ENCODE measurements around the gene PAX4. TPM values are rescaled to one million over a fixed set of nuclear protein-coding genes. Genes with fewer than 3 reads are reported as not detected.
A peak's percentile ranks its signal among the peaks of the same experiment; 100 is the strongest.

PAX4 gene
- total and polyA plus RNA-seq, 9 of the 15 experiments (the other 6 are each of a cell fraction or from before 2014, with no cell fraction given) = not detected

- 0 out of 2 replicates have a peak, but pooled peaks have one; percentile 32 for TF ChIP-seq E4F1 (CRISPR knock-in tag; IDR thresholded peaks at IDR 0.05; ENCODE audit: borderline replicate concordance)
- TF ChIP-seq GATAD2A (IDR thresholded peaks at IDR 0.05) = peak; percentile 32; the same call in 1 of the 2 replicates
- TF ChIP-seq FOSL1 (tag; conservative IDR thresholded peaks at IDR 0.05) = 0 out of 2 replicates have a peak, but pooled peaks have one; percentile 11
- no peak for TF ChIP-seq CUX1 (CRISPR knock-in tag; IDR thresholded peaks at IDR 0.05)
- TF ChIP-seq ZBTB43 (CRISPR knock-in tag; IDR thresholded peaks at IDR 0.05) = no peak
- TF ChIP-seq POLR2A (conservative IDR thresholded peaks at IDR 0.05) = peak; percentile 78
- TF ChIP-seq L3MBTL2 (IDR thresholded peaks at IDR 0.05) = peak; percentile 16; the same call in 1 of the 2 replicates
- TF ChIP-seq TRIM24 (IDR thresholded peaks at IDR 0.05) = no peak
- no peak for TF ChIP-seq EWSR1 (IDR thresholded peaks at IDR 0.05; ENCODE audit: borderline replicate concordance, low read depth, partially characterized antibody)
- no peak for TF ChIP-seq THRAP3 (IDR thresholded peaks at IDR 0.05; ENCODE audit: borderline replicate concordance)
- TF ChIP-seq HMBOX1 (IDR thresholded peaks at IDR 0.05) = no peak
- TF ChIP-seq ZBTB2 (IDR thresholded peaks at IDR 0.05) = 0 out of 2 replicates have a peak, but pooled peaks have one; percentile 18
- TF ChIP-seq PTTG1 (tag; IDR thresholded peaks at IDR 0.05; ENCODE audit: low read depth) = no peak
- TF ChIP-seq YY1 (IDR thresholded peaks at IDR 0.05; ENCODE audit: borderline replicate concordance in 1 of 3, control insufficient read depth in 1 of 3, extremely low read depth in 1 of 3, insufficient read depth in 3 of 3, insufficient read length in 1 of 3, insufficient replicate concordance in 2 of 3, low read depth in 1 of 3, low read length in 2 of 3) = peak in 2 of 3 experiments; percentile 64 to 69
Observed at GRCh38 chr7:127588019-127588696, 29.8 kb downstream of the PAX4 start, which contains the start of gene ARF5 (continued).

Measured in K562 (cell line).